Neuronal stem cell (in vitro differentiated cells): ENCODE measurements around the gene MYO1B.

Experiments
- DNase-seq: peaks from one replicate; pipeline ENCODE4 v3.0.0-alpha.2; 2013; ENCODE audit warnings: low spot score
- H2AFZ ChIP-seq: one replicate; pipeline ENCODE4 v1.6.1; 2013; ENCODE audit warnings: mild to moderate bottlenecking, low read length, inconsistent platforms
- H2AK5ac ChIP-seq: 2 replicates; pipeline ENCODE4 v1.6.1; 2013; ENCODE audit warnings: low read depth, mild to moderate bottlenecking, inconsistent platforms, low read length, moderate library complexity, mixed read lengths
- H2BK120ac ChIP-seq: 2 replicates; pipeline ENCODE4 v1.6.1; 2013; ENCODE audit warnings: low read depth, mild to moderate bottlenecking, inconsistent platforms, low read length, moderate library complexity, mixed read lengths
- H2BK12ac ChIP-seq: one replicate; pipeline ENCODE4 v1.6.1; 2013; ENCODE audit warnings: low read length, inconsistent platforms
- H2BK15ac ChIP-seq: 2 replicates; pipeline ENCODE4 v1.6.1; 2013; ENCODE audit warnings: mild to moderate bottlenecking, low read length, inconsistent platforms, mixed read lengths
- H2BK5ac ChIP-seq: one replicate; pipeline ENCODE4 v1.6.1; 2013; ENCODE audit warnings: inconsistent platforms, mild to moderate bottlenecking, low read length, moderate library complexity
- H3K14ac ChIP-seq: one replicate; pipeline ENCODE4 v1.6.1; 2013; ENCODE audit warnings: low read length, inconsistent platforms
- H3K18ac ChIP-seq: 2 replicates; pipeline ENCODE4 v1.6.1; 2013; ENCODE audit warnings: low read length, inconsistent platforms
- H3K23ac ChIP-seq: 2 replicates; pipeline ENCODE4 v1.6.1; 2013; ENCODE audit warnings: low read depth, mild to moderate bottlenecking, mixed read lengths, low read length, inconsistent platforms; ENCODE audit not compliant: poor library complexity
- H3K27ac ChIP-seq: replicated peaks from 3 replicates; pipeline ENCODE4 v1.5.1; 2013; ENCODE audit warnings: low read length, inconsistent platforms
- H3K27me3 ChIP-seq, 3 experiments: 2 replicates each; pipeline ENCODE4 v1.6.1; 2013; ENCODE audit warnings: low read length in 3 of 3, mild to moderate bottlenecking in 2 of 3, inconsistent platforms in 1 of 3, low read depth in 1 of 3, mixed read lengths in 1 of 3, moderate library complexity in 1 of 3; ENCODE audit not compliant: control insufficient read depth in 3 of 3, insufficient read depth in 3 of 3
- H3K36me3 ChIP-seq, 2 donors: replicated peaks in 1 of 2; 2 replicates each; pipeline ENCODE4 v1.6.1; 2013; ENCODE audit warnings: low read length in 2 of 2; ENCODE audit not compliant: control insufficient read depth in 2 of 2, insufficient read depth in 2 of 2
- H3K4ac ChIP-seq: 2 replicates; pipeline ENCODE4 v1.6.1; 2013; ENCODE audit warnings: inconsistent platforms, mild to moderate bottlenecking, low read length, moderate library complexity
- H3K4me1 ChIP-seq, 2 donors: 1 replicate in 1 of 2; 2 replicates in 1 of 2; pipeline ENCODE4 v1.6.1; 2013; ENCODE audit warnings: low read length in 2 of 2, low read depth in 1 of 2; ENCODE audit not compliant: control insufficient read depth in 2 of 2, insufficient read depth in 1 of 2
- H3K4me2 ChIP-seq: one replicate; pipeline ENCODE4 v1.6.1; 2013; ENCODE audit warnings: mild to moderate bottlenecking, low read length, inconsistent platforms; ENCODE audit not compliant: insufficient read depth, poor library complexity, severe bottlenecking
- H3K4me3 ChIP-seq, 2 donors: 2 replicates each; pipeline ENCODE4 v1.5.1; 2013; ENCODE audit warnings: low read length in 2 of 2, mild to moderate bottlenecking in 2 of 2, inconsistent platforms in 1 of 2, moderate library complexity in 1 of 2
- H3K79me1 ChIP-seq: one replicate; pipeline ENCODE4 v1.6.1; 2013; ENCODE audit warnings: low read depth, mild to moderate bottlenecking, inconsistent platforms, low read length, moderate library complexity
- H3K9ac ChIP-seq: one replicate; pipeline ENCODE4 v1.6.1; 2013; ENCODE audit warnings: mild to moderate bottlenecking, low read depth, low read length, inconsistent platforms; ENCODE audit not compliant: poor library complexity
- H3K9me3 ChIP-seq, 2 donors: replicated peaks in 1 of 2; 2 replicates each; pipeline versions ENCODE3 to v1.6.1; 2013; ENCODE audit warnings: low read length in 2 of 2, mild to moderate bottlenecking in 2 of 2, inconsistent platforms in 1 of 2, low read depth in 1 of 2, mixed read lengths in 1 of 2, moderate library complexity in 1 of 2; ENCODE audit not compliant: control insufficient read depth in 2 of 2, insufficient read depth in 1 of 2
- H4K8ac ChIP-seq: one replicate; pipeline ENCODE4 v1.6.1; 2013; ENCODE audit warnings: low read depth, mild to moderate bottlenecking, inconsistent platforms, low read length, moderate library complexity
- H4K91ac ChIP-seq: one replicate; pipeline ENCODE4 v1.6.1; 2013; ENCODE audit warnings: low read length, low read depth, mild to moderate bottlenecking, inconsistent platforms; ENCODE audit not compliant: poor library complexity
- WGBS, 2 donors: extraction: QIAGEN DNeasy Blood & Tissue Kit; methylation state at CpG; one replicate each; pipeline ENCODE4 v1.1.7; 2013; ENCODE audit warnings: missing lambda C conversion rate in 2 of 2, mixed read lengths in 1 of 2; ENCODE audit not compliant: insufficient read length in 2 of 2, insufficient replicate concordance in 1 of 2; ENCODE audit errors: extremely low coverage in 2 of 2; 5-methylcytosine and 5-hydroxymethylcytosine counted together

Gene MYO1B

DNA sequence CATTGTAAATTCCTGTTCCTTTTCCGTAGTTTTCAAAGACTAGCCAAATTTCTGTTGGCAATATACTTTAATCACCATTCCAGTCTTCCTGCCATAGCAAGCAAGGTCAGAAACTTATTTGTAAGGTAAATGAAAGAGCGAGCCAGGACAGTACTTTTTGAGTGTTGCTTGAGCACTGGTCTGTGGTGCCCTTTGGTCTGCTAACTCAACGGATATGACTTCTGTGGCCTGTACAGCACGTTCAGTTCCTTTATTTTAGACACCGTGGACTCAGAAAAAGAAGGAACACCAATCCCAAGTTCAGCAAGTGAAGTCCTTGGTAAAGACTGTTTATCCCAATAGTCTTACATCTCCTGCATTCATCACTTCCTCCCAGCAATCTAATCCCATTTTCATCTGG is 166.3 kb downstream of the MYO1B start:
- Histone ChIP-seq H2BK120ac (no peak overlapping the region), H3K4me2 (no peak overlapping the region), H3K4me3 (no peak overlapping the region), H3K36me3 (peaks cover 20 to 99% of the 10 kb centered on the region in 2 donors), H3K4ac (no peak overlapping the region), H2BK15ac (no peak overlapping the region), H3K9ac (no peak overlapping the region), H3K14ac (no peak overlapping the region), H4K91ac (no peak overlapping the region), H2BK12ac (no peak overlapping the region), H3K27ac (no peak overlapping the region), H3K4me1 (no peaks in the 10 kb centered on the region), H2AFZ (no peak overlapping the region), H2AK5ac (no peak overlapping the region), H3K18ac (no peak overlapping the region), H3K9me3 (no peaks in the 10 kb centered on the region), H2BK5ac (no peak overlapping the region), H3K23ac (no peak overlapping the region), H3K27me3 (no peaks in the 10 kb centered on the region), H4K8ac (no peak overlapping the region), H3K79me1 (no peaks in the 10 kb centered on the region)
- no peak for DNase-seq
- no CpG with 5 or more reads among the region's 5 CpGs for WGBS, 2 donors

DNA sequence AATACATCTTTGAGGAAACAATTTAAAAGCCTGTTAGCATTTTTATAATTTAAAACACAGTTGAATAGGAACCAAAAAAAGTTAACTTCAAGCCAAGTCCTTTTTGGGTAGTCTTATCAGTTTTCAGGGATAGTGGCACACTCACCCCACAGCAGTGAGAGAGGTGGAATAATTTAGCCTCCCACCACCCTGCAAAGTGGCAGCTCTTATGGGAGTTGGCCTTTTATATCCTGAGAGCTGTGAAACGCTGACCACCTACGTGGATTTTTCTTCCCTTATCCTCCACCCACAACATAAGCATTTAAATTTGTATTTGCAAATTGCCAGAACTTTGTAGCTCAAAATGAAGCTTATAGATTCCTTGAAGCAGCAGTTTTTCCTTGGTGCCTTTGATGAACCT is 167.1 kb downstream of the MYO1B start:
- H4K8ac ChIP-seq: no peak overlapping the region
- no CpG with 5 or more reads among the region's 2 CpGs for WGBS, 2 donors
- H3K27me3 ChIP-seq: no peaks in the 10 kb centered on the region
- no peak overlapping the region for H3K23ac ChIP-seq
- H3K36me3 ChIP-seq: peaks cover 20 to 99% of the 10 kb centered on the region in 2 donors
- H2BK12ac ChIP-seq: no peak overlapping the region
- no peaks in the 10 kb centered on the region for H3K9me3 ChIP-seq
- H3K18ac ChIP-seq: no peak overlapping the region
- no peak overlapping the region for H4K91ac ChIP-seq
- H2BK120ac ChIP-seq: no peak overlapping the region
- no peaks in the 10 kb centered on the region for H3K79me1 ChIP-seq
- H2BK15ac ChIP-seq: no peak overlapping the region
- H3K14ac ChIP-seq: no peak overlapping the region
- H3K4ac ChIP-seq: no peak overlapping the region
- no peak for DNase-seq
- H3K27ac ChIP-seq: no peak overlapping the region
- H3K4me2 ChIP-seq: no peak overlapping the region
- no peaks in the 10 kb centered on the region for H3K4me1 ChIP-seq
- H3K9ac ChIP-seq: no peak overlapping the region
- no peak overlapping the region for H2AFZ ChIP-seq
- no peak overlapping the region for H2BK5ac ChIP-seq
- no peak overlapping the region for H2AK5ac ChIP-seq
- no peak overlapping the region for H3K4me3 ChIP-seq

DNA sequence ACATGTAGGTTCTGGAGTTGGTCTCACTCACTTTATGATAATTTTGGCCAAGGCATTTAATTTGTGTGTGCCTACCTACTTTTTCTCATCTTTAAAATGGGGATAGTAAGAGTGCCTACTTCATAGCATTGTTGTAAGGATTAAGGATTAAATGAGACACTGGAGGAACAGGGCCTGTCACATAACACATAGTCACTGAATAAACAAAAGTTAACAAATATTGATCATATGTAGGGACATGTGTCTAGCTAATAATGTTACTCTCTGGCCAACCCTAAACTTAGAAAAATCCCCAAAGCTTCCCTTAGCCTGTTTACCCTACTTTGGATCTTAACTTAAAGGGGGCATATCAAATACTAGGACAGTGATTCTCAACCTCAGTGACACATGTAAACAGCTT is 169.9 kb downstream of the MYO1B start:
- Histone ChIP-seq H3K23ac (no peak overlapping the region), H3K18ac (no peak overlapping the region), H4K91ac (no peak overlapping the region), H3K14ac (no peak overlapping the region), H3K4me2 (no peak overlapping the region), H3K4me1 (no peaks in the 10 kb centered on the region), H3K4ac (no peak overlapping the region), H2AK5ac (no peak overlapping the region), H2BK120ac (no peak overlapping the region), H3K79me1 (no peaks in the 10 kb centered on the region), H2AFZ (no peak overlapping the region), H3K9ac (no peak overlapping the region), H3K27ac (no peak overlapping the region), H3K9me3 (no peaks in the 10 kb centered on the region), H2BK5ac (no peak overlapping the region), H4K8ac (no peak overlapping the region), H3K36me3 (peaks cover 16 to 94% of the 10 kb centered on the region in 2 donors), H3K4me3 (no peak overlapping the region), H2BK15ac (no peak overlapping the region), H3K27me3 (no peaks in the 10 kb centered on the region), H2BK12ac (no peak overlapping the region)
- no peak for DNase-seq

DNA sequence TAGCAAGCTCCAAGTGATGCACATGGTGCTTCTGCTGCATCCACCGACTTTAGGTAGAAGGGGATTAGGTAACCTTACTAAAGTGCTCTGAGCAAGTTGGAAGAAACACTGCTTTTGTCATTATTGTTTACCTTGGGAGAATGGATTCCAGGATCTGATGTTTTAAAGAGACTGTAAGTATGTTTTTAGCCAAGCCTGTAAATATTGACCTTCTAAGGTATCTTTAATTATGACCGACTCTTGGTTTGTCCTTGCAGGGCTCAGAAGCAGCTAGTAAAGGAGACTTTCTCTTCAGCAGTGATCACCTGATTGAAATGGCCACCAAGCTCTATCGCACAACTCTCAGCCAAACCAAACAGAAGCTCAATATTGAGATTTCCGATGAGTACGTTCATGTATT is 170.7 kb downstream of the MYO1B start:
- Histone ChIP-seq H3K18ac (no peak overlapping the region), H3K27me3 (no peaks in the 10 kb centered on the region), H3K4me2 (no peak overlapping the region), H2BK15ac (no peak overlapping the region), H2BK12ac (no peak overlapping the region), H2BK5ac (no peak overlapping the region), H3K23ac (no peak overlapping the region), H3K9me3 (no peaks in the 10 kb centered on the region), H2BK120ac (no peak overlapping the region), H3K4me1 (no peaks in the 10 kb centered on the region), H3K27ac (no peak overlapping the region), H2AK5ac (no peak overlapping the region), H4K91ac (no peak overlapping the region), H3K4me3 (no peak overlapping the region), H4K8ac (no peak overlapping the region), H3K36me3 (peaks cover 16 to 94% of the 10 kb centered on the region in 2 donors), H3K4ac (no peak overlapping the region), H2AFZ (no peak overlapping the region), H3K9ac (no peak overlapping the region), H3K79me1 (no peaks in the 10 kb centered on the region), H3K14ac (no peak overlapping the region)
- no CpG with 5 or more reads among the region's 5 CpGs for WGBS, 2 donors
- no peak for DNase-seq
